PC-3 (cell line): ENCODE measurements around the gene GABRA6. TPM values are rescaled to one million over a fixed set of nuclear protein-coding genes. Genes with fewer than 3 reads are reported as not detected.

Experiments
- ATAC-seq: fragments of 200-7000 bp; cut with Tn5 transposase; 2 replicates; pipeline ENCODE4 v1.9.1; 2020; ENCODE audit warnings: mild to moderate bottlenecking, moderate library complexity
- BruUV-seq: library from RNA; stranded (reverse); fragments of 400-500 nt; replicated peaks from 2 replicates; lab custom pipeline; 2021; lab: Mats Ljungman, UMichigan
- CTCF ChIA-PET: fragments of 300-600 bp; sonication (Branson Sonifier 250); formaldehyde crosslinking; loops from one replicate; lab custom pipeline; 2022; ENCODE audit warnings: antibody characterized with exemption; lab: Charles Lee
- POLR2A ChIA-PET: fragments of 300-600 bp; sonication (Branson Sonifier 250); formaldehyde crosslinking; loops from one replicate; lab custom pipeline; 2022; ENCODE audit warnings: antibody characterized with exemption; ENCODE audit not compliant: unreplicated experiment; lab: Charles Lee
- DNase-seq: peaks from one replicate; pipeline ENCODE4 v3.0.0-alpha.2; 2015
- H2AFZ ChIP-seq: fragments of 300-600 bp; sonication (generic); 2 replicates; pipeline ENCODE4 v1.6.0; 2016; ENCODE audit warnings: antibody characterized with exemption, low read length
- H3F3A ChIP-seq: fragments of 300-600 bp; sonication (generic); one replicate; pipeline ENCODE4 v1.6.0; 2017; ENCODE audit warnings: antibody characterized with exemption, low read length, control low read depth, mild to moderate bottlenecking; ENCODE audit not compliant: unreplicated experiment
- H3K27ac ChIP-seq: fragments of 300-600 bp; sonication (generic); 2 replicates; pipeline ENCODE4 v1.5.1; 2016; ENCODE audit warnings: mild to moderate bottlenecking, low read length
- H3K27me3 ChIP-seq: fragments of 300-600 bp; sonication (generic); 2 replicates; pipeline ENCODE4 v1.6.1; 2016; ENCODE audit warnings: low read length, mixed read lengths
- H3K36me3 ChIP-seq: fragments of 300-600 bp; sonication (generic); 2 replicates; pipeline ENCODE4 v1.6.1; 2016; ENCODE audit warnings: low read depth, mixed run types, low read length, mixed read lengths
- H3K4me1 ChIP-seq: fragments of 300-600 bp; sonication (generic); 2 replicates; pipeline ENCODE4 v1.5.1; 2016; ENCODE audit warnings: low read length; ENCODE audit not compliant: insufficient read depth
- H3K4me2 ChIP-seq: fragments of 300-600 bp; sonication (generic); 2 replicates; pipeline ENCODE4 v1.6.0; 2016; ENCODE audit warnings: low read length
- H3K4me3 ChIP-seq: fragments of 300-600 bp; sonication (generic); 2 replicates; pipeline ENCODE4 v1.5.1; 2016; ENCODE audit warnings: mild to moderate bottlenecking, low read length, mixed read lengths
- H3K79me2 ChIP-seq: fragments of 300-600 bp; sonication (generic); 2 replicates; pipeline ENCODE4 v1.6.1; 2017; ENCODE audit warnings: low read length, mixed read lengths
- H3K9ac ChIP-seq: fragments of 300-600 bp; sonication (generic); 2 replicates; pipeline ENCODE4 v1.6.0; 2016; ENCODE audit warnings: mild to moderate bottlenecking, low read length
- H3K9me2 ChIP-seq: fragments of 300-600 bp; sonication (generic); replicated peaks from 2 replicates; pipeline ENCODE4 v1.6.1; 2016; ENCODE audit warnings: mixed run types, low read length, mixed read lengths
- H3K9me3 ChIP-seq: fragments of 300-600 bp; sonication (generic); 2 replicates; pipeline ENCODE4 v1.6.1; 2016; ENCODE audit warnings: low read length, mixed read lengths
- H4K20me1 ChIP-seq: fragments of 300-600 bp; sonication (generic); 2 replicates; pipeline ENCODE4 v1.6.1; 2016; ENCODE audit warnings: low read length, mixed read lengths
- CTCF ChIP-seq: fragments of 300-600 bp; sonication (generic); conservative IDR thresholded peaks from 2 replicates; pipeline ENCODE4 v1.5.1; 2017; ENCODE audit warnings: antibody characterized with exemption, low read depth, mild to moderate bottlenecking, low read length
- EZH2 ChIP-seq: fragments of 300-600 bp; sonication (generic); IDR thresholded peaks from one replicate; pipeline ENCODE4 v1.6.1; 2017; ENCODE audit warnings: antibody characterized with exemption, mild to moderate bottlenecking, low read length; ENCODE audit not compliant: unreplicated experiment
- EZH2phosphoT487 ChIP-seq: fragments of 300-600 bp; sonication (generic); IDR thresholded peaks from 2 replicates; pipeline ENCODE4 v1.6.1; 2018; ENCODE audit warnings: mild to moderate bottlenecking, antibody characterized with exemption, low read length, borderline replicate concordance
- intact Hi-C: fragments of 100-400 bp; cut with micrococcal nuclease; formaldehyde crosslinking; loops from 2 replicates; pipeline ENCODE4 v1.9.0; 2023
- total RNA-seq: library from RNA; depleted of rRNA; stranded (reverse); fragments of >200 nt; gene quantifications from 2 replicates; pipeline ENCODE4 v1.2.3, GENCODE V29; 2014

The GABRA6 gene
- total RNA-seq, 1 experiment from 2014 or later: not detected

GRCh38 chr5:161720460-161720859 is 34.9 kb downstream of the GABRA6 start:
- no peak overlapping the region for H2AFZ ChIP-seq
- ATAC-seq (no peak), DNase-seq (no peak)
- H3K9me3 ChIP-seq: peaks cover 3% of the 10 kb centered on the region; the same call in 1 of the 2 replicates
- no peaks in the 10 kb centered on the region for H3K36me3 ChIP-seq
- H3K79me2 ChIP-seq: no peaks in the 10 kb centered on the region
- H4K20me1 ChIP-seq: no peaks in the 10 kb centered on the region
- ChIA-PET POLR2A (no interaction called here), CTCF (no interaction called here)
- H3K27me3 ChIP-seq: no peaks in the 10 kb centered on the region
- H3K4me1 ChIP-seq: no peaks in the 10 kb centered on the region
- no peaks in the 10 kb centered on the region for H3K9me2 ChIP-seq
- no peak overlapping the region for H3K9ac ChIP-seq
- BruUV-seq: no TSS peak
- H3K27ac ChIP-seq: no peak overlapping the region
- H3K4me3 ChIP-seq: no peak overlapping the region
- TF ChIP-seq CTCF (no peak), EZH2phosphoT487 (no peak), EZH2 (no peak)
- intact Hi-C loops: no loop called here
- H3F3A ChIP-seq: no peaks in the 10 kb centered on the region
- H3K4me2 ChIP-seq: no peak overlapping the region

- Histone ChIP-seq H3K79me2 (no peaks in the 10 kb centered on the region), H3K4me2 (no peak overlapping the region), H3K27me3 (no peaks in the 10 kb centered on the region), H3F3A (no peaks in the 10 kb centered on the region), H3K9ac (no peak overlapping the region), H4K20me1 (no peaks in the 10 kb centered on the region), H3K4me3 (no peak overlapping the region), H2AFZ (no peak overlapping the region), H3K36me3 (no peaks in the 10 kb centered on the region), H3K27ac (no peak overlapping the region), H3K4me1 (no peaks in the 10 kb centered on the region), H3K9me2 (no peaks in the 10 kb centered on the region), H3K9me3 (peaks cover 7% of the 10 kb centered on the region; the same call in 1 of the 2 replicates)
- DNase-seq (no peak), ATAC-seq (no peak)
- ChIA-PET CTCF (no interaction called here), POLR2A (no interaction called here)
- BruUV-seq: no TSS peak
- TF ChIP-seq CTCF (no peak), EZH2phosphoT487 (no peak)
- intact Hi-C loops: no loop called here
Measured at GRCh38 chr5:161734741-161735140, 49.2 kb downstream of the GABRA6 start.

- DNase-seq: no peak
- no peak for ATAC-seq
- H3K36me3 ChIP-seq: no peaks in the 10 kb centered on the region
- no peak for TF ChIP-seq CTCF
- TF ChIP-seq EZH2phosphoT487: no peak
- no peak for TF ChIP-seq EZH2
- H3K4me1 ChIP-seq: no peaks in the 10 kb centered on the region
- H3K27ac ChIP-seq: no peak overlapping the region
- intact Hi-C loops: no loop called here
- H3K4me2 ChIP-seq: no peak overlapping the region
- no peaks in the 10 kb centered on the region for H3K79me2 ChIP-seq
- H2AFZ ChIP-seq: no peak overlapping the region
- no TSS peak for BruUV-seq
- no peaks in the 10 kb centered on the region for H3F3A ChIP-seq
- CTCF ChIA-PET: no interaction called here
- no peaks in the 10 kb centered on the region for H3K9me2 ChIP-seq
- H3K9ac ChIP-seq: no peak overlapping the region
- POLR2A ChIA-PET: no interaction called here
- no peak overlapping the region for H3K4me3 ChIP-seq
- H4K20me1 ChIP-seq: no peaks in the 10 kb centered on the region
- peaks cover 7% of the 10 kb centered on the region; the same call in 1 of the 2 replicates for H3K9me3 ChIP-seq
- no peaks in the 10 kb centered on the region for H3K27me3 ChIP-seq
Measured at GRCh38 chr5:161740433-161740832, 54.9 kb downstream of the GABRA6 start.
